ENCODE results near the gene CAPZA1.
A peak's percentile ranks its signal among the peaks of the same experiment; 100 is the strongest.

The CAPZA1 gene

GRCh38 chr1:112678605-112679004 lies 59.0 kb downstream of the CAPZA1 start:
- DNase-seq, result no peak

- DNase-seq, result no peak
Observed at GRCh38 chr1:112685913-112686312, 66.3 kb downstream of the CAPZA1 start.

DNA sequence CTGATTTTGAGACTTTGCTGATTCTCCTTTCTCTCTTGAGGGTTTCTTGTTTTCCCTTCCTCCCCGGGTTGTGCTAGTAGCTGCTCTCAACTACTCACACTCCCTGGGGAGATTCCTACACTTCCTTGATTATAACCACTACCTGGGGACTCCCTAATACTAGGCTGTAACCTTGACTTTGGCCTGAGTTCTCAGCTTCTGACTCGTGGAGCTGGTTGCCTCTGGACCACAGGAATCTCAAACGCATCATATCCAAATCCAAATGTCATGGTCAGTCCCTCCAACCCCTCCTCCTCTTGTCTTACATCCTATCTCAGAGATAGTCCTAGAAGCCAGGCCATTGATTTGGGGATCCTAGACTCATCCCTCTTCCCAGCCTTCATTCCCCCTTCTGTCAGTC lies 66.8 kb downstream of the CAPZA1 start:
- DNase-seq, result peak; percentile 35

DNA sequence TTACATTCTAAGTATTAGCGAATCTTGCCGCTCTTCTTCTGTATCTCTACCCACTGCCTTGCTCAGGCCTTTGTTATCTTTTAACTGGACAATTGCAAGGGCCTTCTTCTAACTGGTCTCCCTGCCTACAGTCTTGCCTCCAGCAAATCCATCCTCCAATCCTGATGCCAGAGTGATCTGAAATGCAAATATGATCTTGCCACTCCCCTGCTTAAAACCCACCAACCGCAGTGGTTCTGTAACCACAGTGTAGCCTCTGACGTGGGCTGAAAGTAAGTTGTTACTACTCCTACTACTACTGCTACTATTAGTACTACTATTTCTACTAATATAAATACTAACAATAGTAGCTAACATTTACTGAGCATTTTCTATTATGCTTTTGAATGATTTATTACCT lies 67.2 kb downstream of the CAPZA1 start:
- DNase-seq, result no peak

DNA sequence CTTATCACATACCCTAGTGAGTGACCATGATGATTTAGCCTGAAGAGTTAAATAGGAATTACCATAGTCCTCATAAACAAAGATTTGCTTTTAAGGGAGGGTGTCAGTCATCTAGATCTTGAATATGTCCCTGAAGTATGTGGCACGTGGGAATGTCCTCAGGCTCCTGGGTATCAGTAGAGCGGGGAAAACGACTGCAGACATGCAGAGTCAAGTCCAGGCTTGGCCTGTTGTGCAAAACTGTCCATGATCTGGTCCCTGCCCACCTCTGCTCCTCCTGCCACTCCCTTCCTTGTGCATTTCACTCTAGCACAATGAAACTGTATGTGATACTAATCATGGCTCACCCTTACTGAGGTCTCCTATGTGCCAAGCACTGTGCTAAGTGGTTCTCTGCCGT lies 67.7 kb downstream of the CAPZA1 start:
- DNase-seq, result no peak

GRCh38 chr1:112687785-112688496 lies 68.3 kb downstream of the CAPZA1 start:
- no peak for DNase-seq

- DNase-seq, result no peak
Observed at GRCh38 chr1:112688781-112689193, 69.2 kb downstream of the CAPZA1 start.

DNA sequence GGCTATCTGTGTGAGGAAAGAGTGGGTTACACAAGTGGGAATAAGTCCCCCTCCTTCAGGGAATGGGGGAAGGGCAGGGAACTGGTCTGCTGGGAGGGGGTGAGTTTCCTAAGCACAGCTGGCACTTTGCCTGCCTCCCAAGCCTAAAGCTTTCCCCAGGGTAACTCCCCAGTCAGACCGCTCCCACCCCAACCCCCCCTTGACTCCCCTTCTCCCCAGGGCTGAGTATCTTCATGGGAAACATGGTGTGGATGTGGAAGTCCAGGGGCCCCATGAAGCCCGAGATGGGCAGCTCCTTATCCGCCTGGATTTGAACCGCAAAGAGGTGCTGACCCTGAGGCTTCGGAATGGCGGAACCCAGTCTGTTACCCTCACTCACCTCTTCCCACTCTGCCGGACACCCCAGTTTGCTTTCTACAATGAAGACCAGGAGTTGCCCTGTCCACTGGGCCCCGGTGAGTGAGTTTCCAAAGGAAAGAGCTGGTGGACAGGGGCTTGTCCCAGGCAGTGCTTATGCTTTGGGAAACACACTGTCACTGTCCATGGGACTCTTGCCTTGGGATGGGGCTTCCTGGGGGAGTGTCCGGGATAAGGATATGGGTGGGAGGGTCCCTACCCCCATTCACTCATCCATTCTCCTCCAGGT lies 69.7 kb downstream of the CAPZA1 start:
- DNase-seq, result no peak

GRCh38 chr1:112689842-112690237 lies 70.2 kb downstream of the CAPZA1 start:
- no peak for DNase-seq

DNA sequence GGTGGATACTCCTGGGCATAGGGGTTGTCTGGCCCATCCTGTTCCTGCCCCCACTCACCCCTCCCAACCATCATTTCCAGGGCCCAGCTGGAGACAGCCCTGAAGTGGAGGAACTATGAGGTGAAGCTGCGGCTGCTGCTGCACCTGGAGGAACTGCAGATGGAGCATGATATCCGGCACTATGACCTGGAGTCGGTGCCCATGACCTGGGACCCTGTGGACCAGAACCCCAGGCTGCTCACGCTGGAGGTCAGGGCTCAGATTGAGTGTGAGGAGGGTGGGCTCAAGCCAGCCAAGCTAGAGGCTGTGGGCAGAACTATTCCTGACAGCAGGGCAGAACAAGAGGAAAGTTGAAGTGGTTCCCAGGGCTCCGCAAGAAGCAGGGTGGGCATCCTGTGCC lies 73.0 kb downstream of the CAPZA1 start:
- no peak for DNase-seq

DNA sequence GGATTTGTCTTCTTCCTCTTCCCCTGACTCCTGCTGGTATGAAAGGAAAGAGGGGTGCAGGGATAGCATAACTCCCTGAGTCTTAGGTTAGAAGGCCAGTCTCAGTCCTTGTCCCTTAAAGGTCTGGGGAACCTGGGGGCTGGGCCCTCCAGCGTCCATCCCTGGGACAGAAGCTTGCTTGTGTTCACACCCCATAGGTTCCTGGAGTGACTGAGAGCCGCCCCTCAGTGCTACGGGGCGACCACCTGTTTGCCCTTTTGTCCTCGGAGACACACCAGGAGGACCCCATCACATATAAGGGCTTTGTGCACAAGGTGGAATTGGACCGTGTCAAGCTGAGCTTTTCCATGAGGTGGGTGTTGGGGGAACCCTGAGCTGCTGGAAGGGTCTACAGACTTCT lies 74.2 kb downstream of the CAPZA1 start:
- no peak for DNase-seq

DNA sequence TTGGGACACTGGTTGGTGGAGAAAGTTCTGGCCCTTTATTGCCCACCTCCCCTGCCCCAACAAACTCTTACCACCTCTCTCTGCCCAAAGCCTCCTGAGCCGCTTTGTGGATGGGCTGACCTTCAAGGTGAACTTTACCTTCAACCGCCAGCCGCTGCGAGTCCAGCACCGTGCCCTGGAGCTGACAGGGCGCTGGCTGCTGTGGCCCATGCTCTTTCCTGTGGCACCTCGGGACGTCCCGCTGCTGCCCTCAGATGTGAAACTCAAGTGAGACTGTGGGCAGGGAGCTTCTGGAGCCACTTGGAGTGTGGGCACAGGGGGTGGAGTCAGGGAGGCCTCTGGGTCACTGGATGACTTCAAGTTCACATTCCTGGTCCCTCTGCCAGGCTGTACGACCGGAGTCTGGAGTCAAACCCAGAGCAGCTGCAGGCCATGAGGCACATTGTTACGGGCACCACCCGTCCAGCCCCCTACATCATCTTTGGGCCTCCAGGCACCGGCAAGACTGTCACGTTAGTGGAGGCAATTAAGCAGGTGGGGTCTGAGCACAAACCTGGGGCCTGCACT lies 74.8 kb downstream of the CAPZA1 start:
- DNase-seq, result no peak

DNA sequence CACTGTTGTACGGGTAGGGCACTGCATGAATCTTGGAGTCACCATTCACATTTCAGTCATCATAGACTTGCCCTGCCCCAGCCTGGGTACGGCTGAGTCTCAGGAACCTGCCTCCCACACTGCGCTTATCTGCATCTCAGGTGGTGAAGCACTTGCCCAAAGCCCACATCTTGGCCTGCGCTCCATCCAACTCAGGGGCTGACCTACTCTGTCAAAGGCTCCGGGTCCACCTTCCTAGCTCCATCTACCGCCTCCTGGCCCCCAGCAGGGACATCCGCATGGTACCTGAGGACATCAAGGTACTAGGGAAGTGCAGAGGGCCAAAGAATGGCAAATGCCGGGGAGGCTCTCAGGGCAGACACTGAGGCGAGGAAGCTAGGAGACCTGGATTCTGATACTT lies 75.6 kb downstream of the CAPZA1 start:
- no peak for DNase-seq

DNA sequence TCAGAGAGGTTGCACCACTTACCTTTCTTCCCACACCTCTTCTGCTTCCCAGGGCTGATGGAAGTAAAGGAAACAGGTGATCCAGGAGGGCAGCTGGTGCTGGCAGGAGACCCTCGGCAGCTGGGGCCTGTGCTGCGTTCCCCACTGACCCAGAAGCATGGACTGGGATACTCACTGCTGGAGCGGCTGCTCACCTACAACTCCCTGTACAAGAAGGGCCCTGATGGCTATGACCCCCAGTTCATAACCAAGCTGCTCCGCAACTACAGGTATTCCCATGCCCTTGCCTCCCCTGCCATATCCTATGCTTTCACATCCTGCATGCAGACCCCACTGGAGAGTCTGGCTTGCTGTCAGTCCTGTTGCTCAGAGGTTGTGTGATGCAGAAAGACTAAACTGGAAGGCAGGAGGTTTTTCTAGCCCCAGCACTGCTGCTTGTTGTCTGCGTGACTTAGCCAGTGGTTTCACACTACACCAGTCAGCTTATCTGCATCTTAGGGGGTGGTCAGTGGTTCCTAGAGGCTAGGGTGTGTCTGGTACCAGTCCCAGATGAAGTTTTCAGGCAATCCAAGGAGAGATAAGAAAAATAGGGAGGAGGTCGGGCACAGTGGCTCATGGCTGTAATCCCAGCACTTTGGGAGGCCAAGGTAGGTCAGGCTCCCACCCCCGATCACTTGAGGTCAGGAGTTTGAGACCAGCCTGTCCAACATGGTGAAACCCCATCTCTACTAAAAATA lies 77.1 kb downstream of the CAPZA1 start:
- DNase-seq, result no peak

- DNase-seq, result no peak
Observed at GRCh38 chr1:112697781-112698201, 78.2 kb downstream of the CAPZA1 start.

GRCh38 chr1:112698366-112699310 lies 79.0 kb downstream of the CAPZA1 start:
- no peak for DNase-seq

- DNase-seq, result no peak
Observed at GRCh38 chr1:112699425-112700144, 80.0 kb downstream of the CAPZA1 start.

- peak; percentile 95 for DNase-seq
Observed at GRCh38 chr1:112700290-112701226, 80.9 kb downstream of the CAPZA1 start.

- DNase-seq, result no peak
Observed at GRCh38 chr1:112701227-112702066, 81.8 kb downstream of the CAPZA1 start.

- DNase-seq, result no peak
Observed at GRCh38 chr1:112702067-112702395, 82.4 kb downstream of the CAPZA1 start.

All from fibroblast of skin of abdomen (primary cell).